HG03432 (cell line): Measurements from ENCODE around the gene CDS2.

Experiments used
- ATAC-seq: cut with Tn5 transposase; IDR thresholded peaks from one replicate; pipeline ENCODE4 v1.9.1; 2021; ENCODE audit warnings: mild to moderate bottlenecking, moderate library complexity; ENCODE audit not compliant: unreplicated experiment

CDS2 gene

GRCh38 chr20:5203380-5203779 lies 76.6 kb downstream of the CDS2 start:
- no peak for ATAC-seq

GRCh38 chr20:5205348-5206210 lies 78.8 kb downstream of the CDS2 start:
- peak; percentile 96 for ATAC-seq

- ATAC-seq = no peak
These were observed 80.3 kb downstream of the CDS2 start for GRCh38 chr20:5207138-5207537.

DNA sequence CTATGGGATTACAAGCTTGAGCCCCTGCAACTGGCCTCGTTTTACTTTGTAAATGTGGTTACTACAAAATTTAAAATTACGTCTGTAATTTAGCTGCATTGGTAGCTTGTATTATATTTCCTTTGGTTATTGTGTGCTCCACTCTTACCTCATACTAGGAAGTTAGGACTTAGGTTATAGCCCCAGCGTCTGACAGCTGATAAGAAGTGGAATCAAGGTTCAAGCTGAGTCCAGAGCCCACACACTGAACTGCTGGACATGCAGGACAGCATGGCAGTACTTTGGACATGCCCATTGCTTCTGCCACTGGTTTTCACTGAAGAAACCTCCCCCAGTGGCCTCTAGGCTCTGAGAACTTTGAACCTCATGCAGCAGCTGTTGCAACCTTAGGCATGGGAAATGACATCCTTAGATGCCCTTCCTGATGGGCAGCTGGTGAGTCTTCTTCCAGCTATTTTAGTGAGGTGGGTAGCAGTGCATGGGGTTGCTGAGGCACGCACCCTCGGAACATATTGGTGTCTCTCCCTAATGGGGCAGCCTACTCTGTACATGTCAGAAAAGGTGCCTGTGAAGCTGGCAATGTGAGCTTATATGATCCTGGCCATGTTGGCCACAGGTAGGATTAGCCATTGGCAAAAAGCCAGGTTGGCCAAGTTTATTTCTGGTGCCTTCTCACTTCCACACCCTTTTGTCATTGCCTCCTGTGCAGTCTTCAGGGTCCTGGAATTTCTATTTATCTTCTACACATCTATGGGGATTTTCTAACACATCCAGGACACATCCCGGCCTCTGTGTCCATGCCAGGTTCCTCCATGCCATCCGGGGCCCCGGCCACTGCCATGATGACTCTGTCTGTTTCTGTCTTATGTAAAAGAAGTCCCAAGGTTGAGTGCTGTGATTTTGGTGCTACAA lies 85.3 kb downstream of the CDS2 start:
- ATAC-seq = no peak

DNA sequence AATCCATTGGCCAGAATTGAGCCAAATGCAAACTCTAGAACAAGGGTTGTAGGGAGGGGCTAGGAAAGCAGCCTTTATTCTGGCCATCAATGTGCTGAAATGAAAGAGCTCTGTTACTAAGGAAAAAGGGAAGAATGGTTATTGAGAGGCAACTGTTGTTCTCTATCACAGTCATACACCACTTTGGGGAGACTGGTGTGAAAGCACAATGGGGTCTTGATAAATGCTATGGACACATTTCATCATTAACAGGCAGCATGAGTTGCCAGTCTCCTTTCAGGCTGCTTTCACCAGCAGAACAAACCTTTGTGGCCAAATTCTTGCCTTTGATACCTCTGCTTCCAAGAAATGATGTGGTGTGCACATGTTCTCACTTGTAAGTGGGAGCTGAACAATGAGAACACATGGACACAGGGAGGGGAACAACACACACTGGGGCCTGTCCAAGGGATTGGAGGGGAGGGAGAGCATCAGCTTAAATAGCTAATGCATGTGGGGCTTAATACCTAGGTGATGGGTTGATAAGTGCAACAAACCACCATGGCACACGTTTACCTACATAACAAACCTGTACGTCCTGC lies 86.2 kb downstream of the CDS2 start:
- ATAC-seq = no peak

DNA sequence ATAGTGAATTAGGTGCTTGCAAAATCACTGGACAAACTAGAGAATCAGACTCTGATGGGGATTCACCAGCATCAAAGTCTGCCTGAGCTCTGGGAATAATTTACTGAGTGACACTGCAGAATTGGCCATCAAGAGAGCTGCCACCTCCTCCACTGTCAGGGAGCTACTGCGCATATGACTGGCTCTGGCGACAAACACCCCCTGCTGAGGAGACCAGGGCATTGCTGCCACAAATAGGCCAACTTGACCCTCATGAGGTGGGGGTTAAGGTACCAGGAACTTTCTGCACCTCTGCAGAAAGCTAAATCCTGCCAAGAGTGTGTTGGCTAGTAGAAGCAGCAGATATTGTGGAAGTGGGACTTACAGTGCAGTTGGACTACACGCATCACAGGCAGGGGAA lies 88.0 kb downstream of the CDS2 start:
- no peak for ATAC-seq

DNA sequence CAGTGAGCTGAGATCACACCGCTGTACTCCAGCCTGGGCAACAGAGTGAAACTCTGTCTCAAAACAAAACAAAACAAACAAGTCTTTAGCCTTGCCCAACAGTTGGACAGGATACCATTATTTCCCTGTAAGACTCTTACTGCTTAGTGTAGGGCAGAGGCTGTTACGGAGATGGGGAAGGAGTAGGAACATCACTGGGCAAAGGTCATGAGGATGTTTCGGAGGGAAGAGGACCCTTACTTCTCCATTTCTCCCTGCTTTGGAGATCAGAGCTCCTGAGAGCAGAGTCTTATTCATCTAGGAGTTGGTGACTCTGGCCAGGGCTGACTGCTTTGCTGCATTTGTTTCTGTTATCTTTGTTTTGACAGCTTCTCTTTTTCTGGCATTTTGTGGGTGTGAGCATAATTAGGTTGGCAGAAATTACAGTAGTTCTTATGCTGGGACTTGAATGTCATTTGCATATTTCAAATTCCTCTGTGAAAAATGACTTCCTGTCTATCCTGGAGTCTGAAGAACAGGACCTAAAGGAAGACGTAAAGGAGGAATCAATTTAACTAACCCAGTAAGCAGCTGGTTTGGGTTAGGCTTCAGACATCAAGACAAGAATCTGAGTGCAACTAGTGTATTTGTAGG lies 89.0 kb downstream of the CDS2 start:
- no peak for ATAC-seq

GRCh38 chr20:5216663-5217062 lies 89.9 kb downstream of the CDS2 start:
- ATAC-seq = no peak

GRCh38 chr20:5217616-5218015 lies 90.8 kb downstream of the CDS2 start:
- ATAC-seq = no peak

- ATAC-seq = no peak
These were observed 93.7 kb downstream of the CDS2 start for GRCh38 chr20:5220321-5221060.

DNA sequence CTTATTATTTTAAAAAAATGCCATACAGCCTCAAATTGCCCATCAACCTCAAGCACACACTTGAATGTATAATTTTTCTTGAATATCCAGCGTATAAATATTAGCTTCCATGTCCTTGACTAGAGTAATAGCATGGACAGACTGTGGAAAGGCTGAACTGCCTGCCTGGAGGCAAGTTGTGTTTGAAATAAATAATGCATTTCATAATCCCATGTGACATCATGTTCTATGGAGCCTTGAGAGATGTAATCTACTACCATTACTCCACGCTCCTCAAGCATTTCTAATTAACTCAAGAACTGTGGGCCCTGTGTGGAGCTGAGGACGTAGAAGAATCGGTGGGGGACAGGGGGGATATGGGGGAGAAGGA lies 94.2 kb downstream of the CDS2 start:
- ATAC-seq = no peak

DNA sequence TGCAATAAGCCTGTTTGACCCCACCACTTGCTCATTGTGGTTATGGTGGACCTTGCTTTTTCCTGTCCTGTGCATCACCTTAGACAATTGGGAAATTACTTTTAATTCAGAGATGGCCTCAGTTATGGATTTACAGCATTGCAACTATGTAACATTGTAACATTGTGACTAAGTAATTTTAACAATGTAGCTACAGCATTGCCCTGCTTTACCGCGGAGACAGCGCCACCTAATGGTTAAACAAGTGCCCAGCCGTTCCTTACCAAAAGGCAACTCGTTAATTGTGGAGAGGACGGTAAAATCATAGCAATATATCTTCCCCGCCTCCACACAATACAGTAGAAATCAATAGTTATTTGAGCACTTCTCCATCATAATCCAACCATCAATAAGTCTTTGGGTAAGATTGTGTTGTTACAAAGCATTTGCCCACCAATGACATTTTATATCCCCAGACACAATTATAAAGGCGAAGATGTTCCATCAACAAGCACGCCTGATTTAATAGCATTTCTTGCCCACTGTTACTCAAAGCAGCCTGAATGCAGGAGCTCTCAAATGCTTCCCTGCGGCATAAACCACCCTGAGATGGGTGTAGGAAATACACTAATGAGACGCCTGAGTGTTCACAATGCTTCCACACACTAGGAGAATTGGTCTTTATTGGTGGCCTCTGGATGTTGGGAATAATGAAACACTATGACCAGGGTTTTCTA lies 96.3 kb downstream of the CDS2 start:
- peak; percentile 62 for ATAC-seq

- no peak for ATAC-seq
These were observed 103.7 kb downstream of the CDS2 start for GRCh38 chr20:5230544-5230943.

- no peak for ATAC-seq
These were observed 107.3 kb downstream of the CDS2 start for GRCh38 chr20:5234158-5234557.

GRCh38 chr20:5234978-5235377 lies 108.2 kb downstream of the CDS2 start:
- ATAC-seq = no peak
